HEK293T (cell line): ENCODE results near the gene IL10.

ENCODE experiments used
- ARNT ChIP-seq: fragments of 450-650 bp; IDR thresholded peaks from 2 replicates; pipeline ENCODE4 v1.6.1; 2017; ENCODE audit warnings: mild to moderate bottlenecking
- BHLHE40 ChIP-seq: fragments of 450-650 bp; IDR thresholded peaks from 2 replicates; pipeline ENCODE4 v1.6.1; 2016; ENCODE audit warnings: mild to moderate bottlenecking, moderate library complexity, borderline replicate concordance
- ELF4 ChIP-seq: fragments of 450-650 bp; IDR thresholded peaks from 2 replicates; pipeline ENCODE4 v1.6.1; 2017; ENCODE audit warnings: antibody characterized with exemption
- FOXA1 ChIP-seq: fragments of 450-650 bp; IDR thresholded peaks from 2 replicates; pipeline ENCODE4 v1.6.1; 2016; ENCODE audit warnings: mild to moderate bottlenecking
- FOXM1 ChIP-seq: fragments of 450-650 bp; IDR thresholded peaks from 2 replicates; pipeline ENCODE4 v1.6.1; 2017; ENCODE audit warnings: mild to moderate bottlenecking, borderline replicate concordance
- LEF1 ChIP-seq: fragments of 450-650 bp; IDR thresholded peaks from 2 replicates; pipeline ENCODE4 v1.6.1; 2017; ENCODE audit warnings: mild to moderate bottlenecking, borderline replicate concordance
- PKNOX1 ChIP-seq: fragments of 450-650 bp; IDR thresholded peaks from 2 replicates; pipeline ENCODE4 v1.6.1; 2016
- SP1 ChIP-seq: fragments of 450-650 bp; IDR thresholded peaks from 2 replicates; pipeline ENCODE4 v1.6.1; 2017
- SUZ12 ChIP-seq: fragments of 450-650 bp; IDR thresholded peaks from 2 replicates; pipeline ENCODE4 v1.6.1; 2016; ENCODE audit warnings: mild to moderate bottlenecking
- TARDBP ChIP-seq: fragments of 450-650 bp; IDR thresholded peaks from 2 replicates; pipeline ENCODE4 v1.6.1; 2016

GRCh38 chr1:206751891-206752290, 20.4 kb downstream of the IL10 start:
- no peak for TF ChIP-seq FOXM1
- no peak for TF ChIP-seq SP1
- TF ChIP-seq FOXA1, result no peak
- TF ChIP-seq BHLHE40, result no peak
- TF ChIP-seq SUZ12, result no peak
- TF ChIP-seq PKNOX1, result no peak
- no peak for TF ChIP-seq LEF1
- no peak for TF ChIP-seq ELF4
- TF ChIP-seq ARNT, result no peak
- no peak for TF ChIP-seq TARDBP
